NCI-H2107 treated with DMSO at 0.1 percent for 48 hours (cell line): Measurements from ENCODE around the gene WRNIP1.

Experiments
- DNase-seq: peaks from one replicate; lab custom pipeline; 2025; ENCODE audit not compliant: unreplicated experiment; lab: John Stamatoyannopoulos, UW

The WRNIP1 gene

DNA sequence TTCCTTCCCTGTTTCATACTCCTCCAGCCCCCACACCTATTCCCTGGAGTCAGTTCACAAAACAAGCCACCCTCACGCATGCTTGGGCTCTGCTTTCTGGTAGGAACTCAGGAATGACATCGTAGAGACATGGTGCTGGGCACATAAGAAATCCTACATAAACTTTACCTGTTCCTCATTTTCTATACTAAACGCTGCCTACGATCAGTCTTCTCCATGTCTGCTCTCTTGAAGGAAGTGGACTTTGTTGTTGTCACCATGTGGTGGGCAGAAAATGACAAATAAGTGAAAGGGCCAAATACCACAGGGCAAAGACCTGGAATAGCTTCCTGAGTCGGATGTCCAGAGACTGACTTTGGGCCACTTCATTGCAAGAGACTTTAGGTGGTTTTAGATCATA lies 24.6 kb upstream of the WRNIP1 start:
- no peak for DNase-seq

- DNase-seq = no peak
Observed at GRCh38 chr6:2741756-2742155, 23.4 kb upstream of the WRNIP1 start.

DNA sequence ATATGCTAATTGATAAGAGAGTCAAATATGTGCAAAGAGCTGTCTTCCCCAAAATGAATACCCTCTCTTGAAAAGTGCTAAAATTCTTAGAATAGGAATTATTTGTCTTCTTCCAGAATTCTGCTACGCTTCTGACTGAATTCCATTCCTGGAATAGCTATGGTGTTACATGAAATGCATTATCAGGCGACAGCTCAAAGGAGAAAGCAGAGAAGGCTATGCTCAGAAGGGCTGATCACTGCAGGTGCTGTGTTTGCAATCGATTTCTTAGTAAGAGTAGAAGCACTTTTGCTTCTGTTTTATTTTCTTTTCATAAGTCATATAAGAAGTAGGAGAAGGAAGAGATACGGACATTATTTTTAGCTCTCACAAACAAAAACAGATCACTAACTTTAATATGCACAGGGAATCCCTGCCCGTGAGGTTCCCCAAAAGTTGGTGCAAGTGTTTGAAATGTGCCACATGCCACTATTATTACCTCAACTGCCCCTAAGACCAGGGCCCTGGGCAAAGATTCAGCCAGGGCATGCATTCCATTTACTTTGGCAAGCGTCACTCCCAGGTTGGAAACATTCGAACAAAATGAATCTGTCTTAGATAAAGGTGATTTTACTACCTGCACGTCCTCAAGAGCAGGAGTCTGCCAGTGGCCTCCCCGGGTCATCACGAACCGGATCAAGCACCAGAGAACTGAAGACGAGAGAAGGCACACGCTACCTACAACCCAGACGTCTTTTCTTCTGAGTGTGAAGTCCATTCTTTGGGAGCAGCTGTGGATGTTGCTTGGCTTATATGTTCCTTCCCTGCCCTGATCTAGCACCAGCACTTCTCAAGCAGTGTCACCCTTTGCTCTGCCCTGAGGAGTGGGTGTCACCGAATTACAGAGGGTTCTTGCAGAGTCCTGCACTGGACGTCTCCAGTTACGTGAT lies 21.6 kb upstream of the WRNIP1 start:
- no peak for DNase-seq

GRCh38 chr6:2744209-2744771 lies 20.9 kb upstream of the WRNIP1 start:
- DNase-seq = no peak

- DNase-seq = no peak
Observed at GRCh38 chr6:2744778-2745177, 20.4 kb upstream of the WRNIP1 start.

DNA sequence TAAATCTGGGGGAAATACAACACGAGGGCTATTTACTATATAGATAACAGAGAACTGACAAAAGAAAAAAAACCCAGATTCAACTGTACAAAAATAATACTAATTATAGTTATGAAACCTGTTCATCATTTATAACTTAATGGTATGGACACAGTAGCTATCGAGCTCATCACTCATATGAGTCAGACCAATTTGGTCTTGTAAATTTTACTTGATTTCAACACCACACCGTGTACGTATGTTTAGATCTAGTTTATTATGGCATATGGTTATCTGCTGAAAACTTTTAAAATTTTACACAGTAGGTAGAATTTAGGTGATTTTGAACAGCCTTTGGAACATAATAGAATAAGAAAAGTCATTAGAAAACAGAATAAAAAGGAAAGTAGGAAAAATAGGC lies 19.9 kb upstream of the WRNIP1 start:
- no peak for DNase-seq

- no peak for DNase-seq
Observed at GRCh38 chr6:2746557-2747061, 18.6 kb upstream of the WRNIP1 start.

GRCh38 chr6:2748183-2748582 lies 17.0 kb upstream of the WRNIP1 start:
- no peak for DNase-seq

DNA sequence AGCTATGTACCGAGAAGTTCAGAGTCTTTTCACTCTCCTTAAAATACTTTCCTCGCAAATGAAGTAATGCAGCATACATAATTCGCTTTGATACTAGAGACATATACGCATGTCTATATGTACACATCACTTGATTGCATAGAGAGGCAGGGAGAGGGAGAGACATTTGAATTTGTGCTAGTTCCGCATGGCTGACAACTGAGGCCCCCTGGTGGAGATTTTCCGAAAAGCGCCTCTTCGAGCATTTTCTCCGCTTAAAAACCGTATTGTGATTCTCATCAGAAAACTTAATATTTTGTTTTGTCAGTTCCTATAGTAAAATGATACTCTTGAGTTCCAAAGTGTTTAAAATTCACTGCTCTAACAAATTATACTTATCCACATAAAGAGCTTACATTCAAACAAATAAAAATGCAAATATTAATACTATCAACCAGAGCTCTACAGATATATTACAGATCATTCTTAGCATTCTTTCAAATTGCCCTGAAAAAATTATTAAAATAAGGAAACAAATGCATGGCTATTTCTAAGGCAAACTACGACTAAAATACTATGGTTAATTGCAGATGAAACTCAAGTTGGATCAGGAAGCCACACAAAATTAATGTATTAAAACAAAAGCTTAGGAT lies 15.1 kb upstream of the WRNIP1 start:
- peak; percentile 8 for DNase-seq

- DNase-seq = no peak
Observed at GRCh38 chr6:2750832-2751231, 14.4 kb upstream of the WRNIP1 start, which contains the start of gene MYLK4. TSS of gene MYLK4 (minus strand) at chr6:2750922. CDS start at chr6:2749294, 1,628 bp downstream.

- no peak for DNase-seq
Observed at GRCh38 chr6:2751871-2752270, 13.3 kb upstream of the WRNIP1 start.

DNA sequence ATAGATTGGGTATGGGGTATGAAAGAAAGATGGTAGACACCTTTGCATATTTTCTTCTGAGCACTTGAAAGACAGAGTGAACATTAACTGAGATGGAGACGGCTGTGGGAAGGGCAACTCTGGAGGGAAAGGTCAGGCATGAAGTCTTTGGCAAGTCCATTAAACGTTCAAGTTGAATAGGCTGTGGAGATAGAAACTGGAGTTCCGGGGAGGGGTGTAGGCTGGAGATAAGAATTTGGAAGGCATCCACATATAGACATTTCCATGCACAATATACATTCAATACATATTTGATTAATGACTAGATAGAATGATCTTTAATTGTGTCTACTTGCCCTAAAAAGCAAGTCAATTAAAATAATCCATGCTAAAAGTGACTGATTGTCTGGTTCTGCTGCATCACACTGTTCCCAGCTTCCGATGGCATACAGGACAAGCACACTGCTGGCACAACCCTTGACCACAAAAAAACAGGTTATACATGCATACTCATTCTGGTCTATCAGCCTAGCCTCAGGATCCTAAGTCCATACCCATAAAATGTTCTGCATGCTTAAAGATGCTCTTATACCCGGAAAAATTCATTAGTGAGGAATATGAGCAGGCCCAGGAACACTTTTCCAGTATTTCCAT lies 12.6 kb upstream of the WRNIP1 start:
- no peak for DNase-seq

DNA sequence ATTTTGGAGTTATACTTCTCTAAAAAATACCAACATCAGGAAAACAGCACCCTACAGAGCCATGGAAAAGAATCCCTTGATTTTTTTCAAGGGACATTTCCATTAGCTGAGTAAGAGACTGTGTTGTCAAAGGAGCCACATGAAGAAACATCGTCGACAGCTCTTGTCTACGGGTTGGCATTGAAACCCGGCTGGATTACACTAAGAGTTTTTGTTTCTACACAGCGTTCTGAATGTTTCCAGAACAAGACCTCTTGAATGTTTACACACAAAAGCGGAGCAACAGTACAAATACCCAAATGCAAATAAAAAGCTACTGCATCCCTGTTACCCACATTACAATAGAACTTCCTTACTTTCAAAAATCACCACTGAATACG lies 12.1 kb upstream of the WRNIP1 start:
- DNase-seq = no peak

GRCh38 chr6:2753743-2754142 lies 11.4 kb upstream of the WRNIP1 start:
- DNase-seq = no peak

GRCh38 chr6:2754393-2754792 lies 10.8 kb upstream of the WRNIP1 start:
- no peak for DNase-seq

DNA sequence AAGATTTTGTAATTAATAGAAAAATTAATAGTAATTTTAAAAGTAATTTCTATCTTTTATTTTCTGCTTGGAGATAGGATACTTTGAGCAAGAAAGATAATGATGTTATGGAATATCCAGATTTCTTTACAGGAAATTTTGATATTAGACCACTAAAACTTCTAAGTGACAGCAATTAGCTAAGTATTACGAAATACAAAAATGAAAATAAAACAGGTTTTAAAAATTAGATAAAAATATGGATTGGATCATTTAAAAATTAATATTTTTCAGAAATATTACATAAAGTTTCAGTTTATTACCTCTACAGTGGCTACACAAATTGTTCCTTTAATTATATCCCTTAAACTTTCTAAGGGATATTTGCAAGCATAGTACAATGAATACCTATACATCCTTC lies 10.3 kb upstream of the WRNIP1 start:
- DNase-seq = no peak

DNA sequence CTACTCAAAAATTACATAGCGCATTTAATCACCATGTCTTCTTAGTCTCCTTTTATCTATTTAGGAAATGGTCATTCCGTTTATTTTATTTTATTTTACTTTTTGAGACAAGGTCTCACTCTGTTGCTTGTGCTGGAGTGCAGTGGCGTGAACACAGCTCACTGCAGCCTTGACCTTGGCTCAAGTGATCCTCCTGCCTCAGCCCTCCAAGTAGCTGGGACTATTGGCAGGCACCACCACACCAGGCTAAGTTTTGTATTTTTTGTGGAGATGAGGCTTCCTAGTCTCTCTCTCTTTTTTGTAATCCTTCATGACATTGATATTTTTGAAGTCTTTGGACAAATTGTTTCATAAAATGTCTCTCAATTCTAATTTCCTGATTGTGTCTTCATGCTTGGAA lies 9.7 kb upstream of the WRNIP1 start:
- DNase-seq = no peak

DNA sequence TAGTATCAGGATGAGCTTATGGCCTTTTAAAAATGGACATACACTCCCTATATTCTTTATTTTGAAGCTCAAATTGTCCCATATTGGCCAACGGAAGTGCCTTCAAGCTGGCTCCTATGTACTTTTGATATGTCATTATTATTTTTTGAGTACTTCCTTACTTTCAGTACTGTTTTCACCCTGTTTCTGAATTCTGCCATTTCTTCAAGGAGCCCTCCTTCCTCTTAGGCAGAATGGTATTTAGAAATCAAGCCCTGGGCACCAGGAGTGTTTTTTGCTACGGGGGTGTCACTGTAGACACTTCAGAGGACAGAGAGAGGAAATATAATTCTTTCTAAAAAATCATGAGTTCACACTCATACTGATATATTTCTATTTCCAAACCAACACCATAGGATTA lies 9.0 kb upstream of the WRNIP1 start:
- no peak for DNase-seq

- no peak for DNase-seq
Observed at GRCh38 chr6:2756687-2757224, 8.4 kb upstream of the WRNIP1 start.

DNA sequence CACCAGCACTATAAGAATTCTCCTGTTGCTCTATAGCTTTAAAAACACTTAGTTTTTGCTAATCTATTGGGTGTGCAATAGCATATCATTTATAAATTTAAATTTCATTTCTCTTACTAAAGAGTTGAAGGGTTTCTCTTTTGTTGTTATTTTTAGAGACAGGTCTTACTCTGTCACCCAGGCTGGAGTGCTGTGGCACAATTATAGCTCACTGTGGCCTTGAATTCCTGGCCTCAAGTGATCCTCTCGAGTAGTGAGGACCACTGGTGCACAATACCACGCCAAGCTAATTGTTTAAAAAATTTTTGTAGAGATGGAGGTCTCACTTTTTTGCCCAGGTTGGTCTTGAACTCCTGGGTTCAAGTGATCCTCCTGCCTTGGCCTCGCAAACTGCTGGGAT lies 6.2 kb upstream of the WRNIP1 start:
- no peak for DNase-seq
